Measurements from ENCODE around the gene VAT1L. TPM values are rescaled to one million over a fixed set of nuclear protein-coding genes. Genes with fewer than 3 reads are reported as not detected.

The VAT1L gene
- polyA plus RNA-seq (2012; ENCODE audit: missing spikeins): 0.08 TPM

GRCh38 chr16:77788181-77789084 is at the start of gene VAT1L:
VAT1L (plus strand) TSS chr16:77788564; CDS start chr16:77788683, 119 bp downstream.
- DNase-seq (ENCODE audit: insufficient read length) (peak; percentile 13), FAIRE-seq (no peak)
- no peak for TF ChIP-seq POLR2A (IDR thresholded peaks at IDR 0.05; ENCODE audit: low read depth, low read length)
- TF ChIP-seq POLR2AphosphoS5 (IDR thresholded peaks at IDR 0.05; ENCODE audit: low read depth, low read length): no peak
- no peak for TF ChIP-seq TAF1 (IDR thresholded peaks at IDR 0.05; ENCODE audit: borderline replicate concordance, low read depth, low read length)

GRCh38 chr16:77738706-77739558 is 49.4 kb upstream of the VAT1L start:
- no peak for FAIRE-seq
- no peak for TF ChIP-seq POLR2AphosphoS5 (IDR thresholded peaks at IDR 0.05; ENCODE audit: low read depth, low read length)
- no peak for TF ChIP-seq POLR2A (IDR thresholded peaks at IDR 0.05; ENCODE audit: low read depth, low read length)
- no peak for TF ChIP-seq TAF1 (IDR thresholded peaks at IDR 0.05; ENCODE audit: borderline replicate concordance, low read depth, low read length)
- DNase-seq (ENCODE audit: insufficient read length): no peak

DNA sequence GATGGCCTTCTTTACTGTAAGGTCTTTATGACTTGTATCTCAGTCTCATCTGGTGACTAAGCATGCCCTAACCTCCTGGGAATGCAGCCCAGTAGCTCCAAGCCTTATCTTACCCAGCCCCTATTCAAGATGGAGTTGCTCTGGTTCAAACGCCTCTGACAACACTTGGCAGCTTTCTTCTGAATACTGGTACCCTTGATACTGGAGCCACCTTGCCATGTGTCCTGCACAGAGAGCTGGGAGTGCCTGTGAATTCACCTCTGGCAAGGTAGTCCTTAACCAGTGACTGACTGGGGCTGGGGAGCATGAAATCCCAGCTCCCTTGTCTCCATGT is 48.8 kb upstream of the VAT1L start:
- FAIRE-seq (no peak), DNase-seq (ENCODE audit: insufficient read length) (no peak)
- no peak for TF ChIP-seq POLR2AphosphoS5 (IDR thresholded peaks at IDR 0.05; ENCODE audit: low read depth, low read length)

- FAIRE-seq: no peak
- TF ChIP-seq TAF1 (IDR thresholded peaks at IDR 0.05; ENCODE audit: borderline replicate concordance, low read depth, low read length): no peak
- no peak for TF ChIP-seq POLR2A (IDR thresholded peaks at IDR 0.05; ENCODE audit: low read depth, low read length)
- DNase-seq (ENCODE audit: insufficient read length): no peak
Measured at GRCh38 chr16:77744141-77744540, 44.2 kb upstream of the VAT1L start.

GRCh38 chr16:77745972-77746371 is 42.4 kb upstream of the VAT1L start:
- FAIRE-seq: no peak
- no peak for TF ChIP-seq POLR2AphosphoS5 (IDR thresholded peaks at IDR 0.05; ENCODE audit: low read depth, low read length)
- TF ChIP-seq TAF1 (IDR thresholded peaks at IDR 0.05; ENCODE audit: borderline replicate concordance, low read depth, low read length): no peak
- DNase-seq (ENCODE audit: insufficient read length): no peak

DNA sequence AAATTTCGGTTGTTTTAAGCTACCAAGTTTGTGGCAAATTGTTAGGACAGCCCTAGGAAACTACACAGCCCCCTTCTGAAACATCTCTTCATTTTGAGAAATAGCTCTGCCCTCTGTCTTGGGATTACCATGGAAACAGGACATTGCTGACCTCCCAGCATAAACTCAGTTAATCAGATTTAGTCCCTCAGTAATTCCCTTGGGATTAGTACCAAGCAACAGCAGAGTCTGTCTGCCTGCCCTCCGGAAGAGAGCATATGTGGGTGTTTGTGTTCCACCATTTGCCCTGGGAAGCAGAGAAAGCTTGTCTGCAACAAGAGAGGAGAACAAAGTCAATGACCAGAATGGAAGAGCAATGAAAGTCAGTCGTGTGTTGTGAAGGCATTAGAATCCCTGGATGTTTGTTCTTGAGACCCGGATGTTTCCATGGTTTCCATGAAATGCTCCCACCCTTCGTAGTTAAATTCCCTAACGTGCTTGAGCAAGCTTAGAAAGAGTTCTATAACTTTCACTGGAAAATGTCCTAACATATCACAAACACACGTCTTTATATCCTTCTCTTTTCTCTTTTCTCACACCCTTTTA is 39.9 kb upstream of the VAT1L start:
- DNase-seq (ENCODE audit: insufficient read length) (no peak), FAIRE-seq (no peak)
- TF ChIP-seq POLR2AphosphoS5 (IDR thresholded peaks at IDR 0.05; ENCODE audit: low read depth, low read length) (no peak), TAF1 (IDR thresholded peaks at IDR 0.05; ENCODE audit: borderline replicate concordance, low read depth, low read length) (no peak), POLR2A (IDR thresholded peaks at IDR 0.05; ENCODE audit: low read depth, low read length) (no peak)

- no peak for DNase-seq (ENCODE audit: insufficient read length)
- TF ChIP-seq POLR2AphosphoS5 (IDR thresholded peaks at IDR 0.05; ENCODE audit: low read depth, low read length) (no peak), TAF1 (IDR thresholded peaks at IDR 0.05; ENCODE audit: borderline replicate concordance, low read depth, low read length) (no peak), POLR2A (IDR thresholded peaks at IDR 0.05; ENCODE audit: low read depth, low read length) (no peak)
- FAIRE-seq: no peak
Measured at GRCh38 chr16:77749415-77749814, 38.9 kb upstream of the VAT1L start.

DNA sequence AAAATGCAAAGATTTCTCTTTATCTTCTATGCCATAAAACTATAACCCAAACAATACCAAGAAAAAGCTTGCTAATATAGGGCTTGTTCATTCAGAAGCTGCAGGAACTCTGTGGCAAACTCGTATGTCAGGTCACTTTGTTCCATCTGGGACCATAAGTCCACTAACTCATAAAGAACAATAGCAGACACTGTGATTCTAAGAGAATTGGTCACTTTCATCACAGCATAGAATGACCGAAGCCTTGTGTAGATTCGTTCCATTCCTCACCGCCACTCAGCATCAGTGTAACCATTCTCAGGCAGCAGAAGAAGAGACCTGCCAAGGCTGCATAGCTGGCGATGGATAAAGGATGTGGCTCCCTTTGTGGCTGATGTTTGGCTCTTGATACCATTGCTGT is 30.3 kb upstream of the VAT1L start:
- DNase-seq (ENCODE audit: insufficient read length): no peak
- no peak for TF ChIP-seq POLR2AphosphoS5 (IDR thresholded peaks at IDR 0.05; ENCODE audit: low read depth, low read length)
- TF ChIP-seq POLR2A (IDR thresholded peaks at IDR 0.05; ENCODE audit: low read depth, low read length): no peak
- TF ChIP-seq TAF1 (IDR thresholded peaks at IDR 0.05; ENCODE audit: borderline replicate concordance, low read depth, low read length): no peak
- FAIRE-seq: no peak

- DNase-seq (ENCODE audit: insufficient read length): no peak
- FAIRE-seq: no peak
- TF ChIP-seq POLR2A (IDR thresholded peaks at IDR 0.05; ENCODE audit: low read depth, low read length) (no peak), POLR2AphosphoS5 (IDR thresholded peaks at IDR 0.05; ENCODE audit: low read depth, low read length) (no peak), TAF1 (IDR thresholded peaks at IDR 0.05; ENCODE audit: borderline replicate concordance, low read depth, low read length) (no peak)
Measured at GRCh38 chr16:77758508-77758907, 29.9 kb upstream of the VAT1L start.

DNA sequence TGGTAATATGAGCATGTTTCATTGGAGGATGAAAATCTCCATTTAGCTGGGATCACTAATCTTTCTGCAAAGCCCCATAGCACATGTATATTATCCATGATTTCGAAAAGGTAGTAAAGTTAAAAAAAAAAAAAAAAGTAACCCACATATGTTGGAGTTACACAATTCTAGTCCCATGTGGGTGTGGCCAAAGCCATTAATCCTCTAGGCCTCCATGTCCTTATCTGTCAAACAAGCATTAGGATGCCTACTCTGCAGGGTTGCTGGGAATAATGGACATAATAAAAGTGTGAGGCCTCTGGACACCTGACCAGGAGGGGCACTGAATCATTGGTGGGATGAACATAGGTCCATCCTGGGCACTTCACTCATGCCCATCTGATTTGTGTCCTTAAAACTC is 29.2 kb upstream of the VAT1L start:
- no peak for FAIRE-seq
- no peak for TF ChIP-seq TAF1 (IDR thresholded peaks at IDR 0.05; ENCODE audit: borderline replicate concordance, low read depth, low read length)
- no peak for TF ChIP-seq POLR2AphosphoS5 (IDR thresholded peaks at IDR 0.05; ENCODE audit: low read depth, low read length)
- no peak for TF ChIP-seq POLR2A (IDR thresholded peaks at IDR 0.05; ENCODE audit: low read depth, low read length)

GRCh38 chr16:77759821-77760220 is 28.5 kb upstream of the VAT1L start:
- FAIRE-seq (no peak), DNase-seq (ENCODE audit: insufficient read length) (no peak)
- no peak for TF ChIP-seq TAF1 (IDR thresholded peaks at IDR 0.05; ENCODE audit: borderline replicate concordance, low read depth, low read length)
- no peak for TF ChIP-seq POLR2A (IDR thresholded peaks at IDR 0.05; ENCODE audit: low read depth, low read length)
- TF ChIP-seq POLR2AphosphoS5 (IDR thresholded peaks at IDR 0.05; ENCODE audit: low read depth, low read length): no peak

More for the DNA sequence above, 29.2 kb upstream of the VAT1L start:
- no peak for DNase-seq (ENCODE audit: insufficient read length)

All from GM12892 (cell line).